ENCODE results near the gene CLEC14A. TPM values are rescaled to one million over a fixed set of nuclear protein-coding genes. Genes with fewer than 3 reads are reported as not detected.
A peak's percentile ranks its signal among the peaks of the same experiment; 100 is the strongest.

Gene CLEC14A
- total RNA-seq, 2 donors from 2014 or later: 44.6 to 63.0 TPM

DNA sequence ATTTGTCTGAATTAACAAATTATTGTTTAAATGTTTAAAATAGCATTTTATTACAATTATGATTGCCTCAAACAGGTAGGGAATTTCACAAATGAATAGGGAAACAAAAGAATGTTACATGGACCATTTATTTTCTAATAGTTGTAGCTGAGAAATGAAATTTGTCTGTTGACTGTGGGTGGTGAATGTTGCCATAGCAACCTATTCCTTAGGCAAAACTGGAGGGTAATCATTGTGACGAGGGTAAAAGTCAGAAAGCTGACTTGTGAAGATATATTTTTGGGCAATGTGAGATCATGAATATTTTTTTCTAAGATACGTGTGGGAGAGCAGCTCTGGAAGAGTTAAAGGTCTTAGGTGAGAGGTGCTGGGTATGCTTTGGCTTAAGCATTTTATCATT lies 24.2 kb upstream of the CLEC14A start:
- Histone ChIP-seq H3K9me3 (peaks cover 0 to 5% of the 10 kb centered on the region in 2 donors), H3K4me1 (no peaks in the 10 kb centered on the region), H3K4me3 (no peak overlapping the region), H3K27ac (no peak overlapping the region), H3K27me3 (no peaks in the 10 kb centered on the region), H3K36me3 (no peaks in the 10 kb centered on the region)
- TF ChIP-seq, protein P1, sequence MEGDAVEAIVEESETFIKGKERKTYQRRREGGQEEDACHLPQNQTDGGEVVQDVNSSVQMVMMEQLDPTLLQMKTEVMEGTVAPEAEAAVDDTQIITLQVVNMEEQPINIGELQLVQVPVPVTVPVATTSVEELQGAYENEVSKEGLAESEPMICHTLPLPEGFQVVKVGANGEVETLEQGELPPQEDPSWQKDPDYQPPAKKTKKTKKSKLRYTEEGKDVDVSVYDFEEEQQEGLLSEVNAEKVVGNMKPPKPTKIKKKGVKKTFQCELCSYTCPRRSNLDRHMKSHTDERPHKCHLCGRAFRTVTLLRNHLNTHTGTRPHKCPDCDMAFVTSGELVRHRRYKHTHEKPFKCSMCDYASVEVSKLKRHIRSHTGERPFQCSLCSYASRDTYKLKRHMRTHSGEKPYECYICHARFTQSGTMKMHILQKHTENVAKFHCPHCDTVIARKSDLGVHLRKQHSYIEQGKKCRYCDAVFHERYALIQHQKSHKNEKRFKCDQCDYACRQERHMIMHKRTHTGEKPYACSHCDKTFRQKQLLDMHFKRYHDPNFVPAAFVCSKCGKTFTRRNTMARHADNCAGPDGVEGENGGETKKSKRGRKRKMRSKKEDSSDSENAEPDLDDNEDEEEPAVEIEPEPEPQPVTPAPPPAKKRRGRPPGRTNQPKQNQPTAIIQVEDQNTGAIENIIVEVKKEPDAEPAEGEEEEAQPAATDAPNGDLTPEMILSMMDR (IDR thresholded peaks at IDR 0.05): no peak
- no peak for DNase-seq (ENCODE audit: low spot score)

DNA sequence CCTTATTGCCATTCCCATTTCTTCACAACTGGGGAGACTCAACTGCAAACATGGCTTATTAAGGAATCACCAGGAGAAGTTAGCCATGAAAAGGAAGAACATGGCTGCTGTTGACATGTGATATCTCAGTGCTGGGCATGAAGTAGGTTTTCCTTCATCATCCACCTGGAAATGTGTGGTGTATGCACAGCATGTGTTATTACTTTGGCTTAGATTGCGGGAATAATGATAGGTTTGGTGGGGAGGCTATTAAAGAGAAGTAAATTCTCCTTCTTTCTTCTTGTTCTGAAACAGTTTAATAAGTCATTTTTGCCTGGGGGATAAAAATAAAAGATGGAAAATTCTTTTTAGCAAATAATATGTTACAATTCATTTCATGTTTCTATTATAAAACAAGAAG lies 23.7 kb upstream of the CLEC14A start:
- TF ChIP-seq, protein P1 (IDR thresholded peaks at IDR 0.05): no peak
- Histone ChIP-seq H3K27me3 (no peaks in the 10 kb centered on the region), H3K4me1 (no peaks in the 10 kb centered on the region), H3K4me3 (no peak overlapping the region), H3K36me3 (no peaks in the 10 kb centered on the region), H3K9me3 (peaks cover 0 to 5% of the 10 kb centered on the region in 2 donors), H3K27ac (no peak overlapping the region)
- no peak for DNase-seq (ENCODE audit: low spot score)

DNA sequence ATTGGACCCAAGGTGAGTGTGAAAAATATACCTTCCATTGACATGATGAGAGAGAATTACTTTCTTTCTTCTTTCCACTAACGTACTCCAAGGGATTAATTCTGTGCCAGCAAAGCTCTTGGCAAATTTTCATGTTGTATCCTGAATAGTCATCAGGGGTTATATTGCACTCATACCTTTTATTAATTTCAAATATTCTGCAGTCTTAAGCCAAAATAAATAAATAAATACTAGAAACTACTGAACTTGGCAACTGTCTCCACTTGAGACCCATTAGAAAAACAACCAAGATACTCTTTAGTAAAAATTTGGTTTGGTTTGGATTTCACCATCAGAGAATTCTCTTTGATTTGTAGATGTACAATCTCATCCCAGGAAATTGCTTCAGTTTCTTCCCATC lies 22.1 kb upstream of the CLEC14A start:
- Histone ChIP-seq H3K4me1 (no peaks in the 10 kb centered on the region), H3K4me3 (no peak overlapping the region), H3K36me3 (no peaks in the 10 kb centered on the region), H3K9me3 (no peaks in the 10 kb centered on the region), H3K27ac (no peak overlapping the region), H3K27me3 (no peaks in the 10 kb centered on the region)
- DNase-seq (ENCODE audit: low spot score): no peak
- TF ChIP-seq, protein P1 (IDR thresholded peaks at IDR 0.05): no peak

DNA sequence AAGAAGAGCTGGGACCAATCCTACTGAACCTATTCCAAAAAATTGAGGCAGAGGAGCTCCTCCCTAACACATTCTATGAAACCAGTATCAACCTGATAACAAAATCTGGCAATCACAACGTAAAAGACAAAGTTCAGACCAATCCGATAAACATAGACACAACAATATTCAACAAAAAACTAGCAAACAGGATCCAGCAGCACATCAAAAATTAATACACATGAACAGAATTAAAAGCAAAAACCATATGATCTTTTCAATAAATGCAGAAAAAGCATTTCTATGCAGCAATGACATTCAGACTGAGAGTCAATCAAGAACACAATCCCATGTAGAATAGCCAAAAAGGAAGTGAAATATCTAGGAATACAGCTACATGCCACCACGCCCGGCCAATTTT lies 7.0 kb upstream of the CLEC14A start:
- Histone ChIP-seq H3K4me1 (no peaks in the 10 kb centered on the region), H3K36me3 (no peaks in the 10 kb centered on the region), H3K9me3 (peaks cover 0 to 16% of the 10 kb centered on the region in 2 donors), H3K4me3 (no peak overlapping the region), H3K27me3 (no peaks in the 10 kb centered on the region), H3K27ac (no peak overlapping the region)
- no peak for DNase-seq (ENCODE audit: low spot score)
- TF ChIP-seq, protein P1 (IDR thresholded peaks at IDR 0.05): no peak

DNA sequence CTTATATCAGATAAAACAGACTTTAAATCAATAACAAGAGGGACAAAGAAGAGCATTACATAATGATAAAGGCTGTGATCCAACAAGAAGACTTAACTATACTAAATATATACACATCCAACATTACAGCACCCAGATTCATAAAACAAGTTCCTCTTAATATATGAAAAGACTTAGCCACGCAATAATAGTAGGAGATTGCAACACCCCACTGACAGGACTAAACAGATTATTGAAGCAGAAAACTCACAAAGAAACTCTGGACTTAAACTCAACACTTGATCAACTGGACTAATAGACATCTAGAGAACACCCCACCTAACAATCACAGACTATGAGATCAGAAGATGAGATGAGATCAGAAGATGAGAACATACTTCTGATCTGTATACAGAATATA lies 5.7 kb upstream of the CLEC14A start:
- Histone ChIP-seq H3K27me3 (no peaks in the 10 kb centered on the region), H3K4me1 (no peaks in the 10 kb centered on the region), H3K27ac (no peak overlapping the region), H3K36me3 (no peaks in the 10 kb centered on the region), H3K9me3 (peaks cover 0 to 16% of the 10 kb centered on the region in 2 donors), H3K4me3 (no peak overlapping the region)
- DNase-seq (ENCODE audit: low spot score): no peak
- TF ChIP-seq, protein P1 (IDR thresholded peaks at IDR 0.05): no peak

DNA sequence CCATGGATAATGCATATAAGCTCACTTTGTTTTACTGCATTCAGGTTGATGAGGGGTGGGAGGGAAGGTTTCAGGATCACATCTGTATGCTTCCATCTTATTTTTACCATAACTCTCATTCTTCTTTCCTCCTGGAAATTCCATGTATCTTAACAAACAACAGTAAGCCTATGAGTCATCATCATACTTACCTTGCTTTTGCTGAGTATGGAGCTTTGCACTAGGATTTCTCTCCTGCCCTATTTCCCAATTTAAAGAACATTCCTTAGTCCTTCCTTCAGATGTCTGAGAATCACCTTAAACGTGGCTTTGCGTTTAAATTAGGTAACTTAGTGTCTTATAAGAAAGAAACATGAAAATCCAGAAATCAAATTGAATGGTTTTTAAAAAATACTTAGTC lies 1.6 kb upstream of the CLEC14A start:
- TF ChIP-seq, protein P1 (IDR thresholded peaks at IDR 0.05): no peak
- no peak for DNase-seq (ENCODE audit: low spot score)
- H3K9me3 ChIP-seq: peaks cover 0 to 16% of the 10 kb centered on the region in 2 donors
- no peak overlapping the region for H3K4me3 ChIP-seq
- H3K36me3 ChIP-seq: no peaks in the 10 kb centered on the region
- H3K27ac ChIP-seq: peak overlapping the region; percentile 9 to 84
- H3K27me3 ChIP-seq: no peaks in the 10 kb centered on the region
- H3K4me1 ChIP-seq: no peaks in the 10 kb centered on the region

All from right atrium auricular region (tissue), 2 donors.